Muscle layer of duodenum (tissue), 2 donors: ENCODE data around the gene RHOF.

Experiments
- H3K27ac ChIP-seq: one replicate; pipeline ENCODE4 v1.7.0; 2013; ENCODE audit warnings: mild to moderate bottlenecking, low read length
- H3K27me3 ChIP-seq: one replicate; pipeline ENCODE4 v1.7.0; 2013; ENCODE audit warnings: low read depth, mild to moderate bottlenecking, control low read depth, low read length
- H3K36me3 ChIP-seq, 2 donors: one replicate each; pipeline ENCODE4 v1.7.0; 2013; ENCODE audit warnings: low read length in 2 of 2, control low read depth in 1 of 2, mild to moderate bottlenecking in 1 of 2; ENCODE audit not compliant: insufficient read depth in 2 of 2, control insufficient read depth in 1 of 2
- H3K4me1 ChIP-seq, 2 donors: one replicate each; pipeline ENCODE4 v1.7.0; 2013; ENCODE audit warnings: low read length in 2 of 2, mild to moderate bottlenecking in 2 of 2, control low read depth in 1 of 2, moderate library complexity in 1 of 2; ENCODE audit not compliant: insufficient read depth in 2 of 2, control insufficient read depth in 1 of 2
- H3K4me3 ChIP-seq, 2 donors: one replicate each; pipeline ENCODE4 v1.7.0; 2013; ENCODE audit warnings: low read length in 2 of 2, low read depth in 1 of 2, mild to moderate bottlenecking in 1 of 2
- H3K9me3 ChIP-seq, 2 donors: one replicate each; pipeline ENCODE4 v1.7.0; 2013; ENCODE audit warnings: low read length in 2 of 2, control low read depth in 1 of 2, mild to moderate bottlenecking in 1 of 2; ENCODE audit not compliant: control insufficient read depth in 1 of 2
- donor health status: healthy.

RHOF gene

DNA sequence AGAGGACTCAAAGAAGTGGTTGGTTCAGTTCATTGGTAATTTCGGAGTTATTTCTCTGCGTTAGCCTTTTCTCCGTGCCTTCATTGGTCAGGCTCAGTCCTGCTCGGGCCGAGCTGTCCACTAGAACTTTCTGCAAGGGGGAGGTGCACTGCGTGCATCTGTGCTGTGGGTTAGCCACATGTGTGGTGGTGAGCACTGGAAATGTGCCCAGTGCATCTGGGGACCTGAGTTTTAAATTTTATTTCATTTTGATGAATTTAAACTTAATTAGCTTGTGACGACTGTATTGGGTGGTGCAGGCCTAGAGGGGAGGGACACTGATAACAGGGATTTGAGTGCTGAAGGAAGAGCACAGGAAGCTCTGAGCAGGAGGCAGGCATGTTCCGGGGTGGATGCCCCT lies 34.8 kb upstream of the RHOF start:
- Histone ChIP-seq H3K4me1 (peaks cover 0 to 9% of the 10 kb centered on the region in 2 donors), H3K9me3 (no peaks in the 10 kb centered on the region), H3K4me3 (no peak overlapping the region), H3K36me3 (peaks cover 43 to 76% of the 10 kb centered on the region in 2 donors), H3K27me3 (no peaks in the 10 kb centered on the region), H3K27ac (no peak overlapping the region)

DNA sequence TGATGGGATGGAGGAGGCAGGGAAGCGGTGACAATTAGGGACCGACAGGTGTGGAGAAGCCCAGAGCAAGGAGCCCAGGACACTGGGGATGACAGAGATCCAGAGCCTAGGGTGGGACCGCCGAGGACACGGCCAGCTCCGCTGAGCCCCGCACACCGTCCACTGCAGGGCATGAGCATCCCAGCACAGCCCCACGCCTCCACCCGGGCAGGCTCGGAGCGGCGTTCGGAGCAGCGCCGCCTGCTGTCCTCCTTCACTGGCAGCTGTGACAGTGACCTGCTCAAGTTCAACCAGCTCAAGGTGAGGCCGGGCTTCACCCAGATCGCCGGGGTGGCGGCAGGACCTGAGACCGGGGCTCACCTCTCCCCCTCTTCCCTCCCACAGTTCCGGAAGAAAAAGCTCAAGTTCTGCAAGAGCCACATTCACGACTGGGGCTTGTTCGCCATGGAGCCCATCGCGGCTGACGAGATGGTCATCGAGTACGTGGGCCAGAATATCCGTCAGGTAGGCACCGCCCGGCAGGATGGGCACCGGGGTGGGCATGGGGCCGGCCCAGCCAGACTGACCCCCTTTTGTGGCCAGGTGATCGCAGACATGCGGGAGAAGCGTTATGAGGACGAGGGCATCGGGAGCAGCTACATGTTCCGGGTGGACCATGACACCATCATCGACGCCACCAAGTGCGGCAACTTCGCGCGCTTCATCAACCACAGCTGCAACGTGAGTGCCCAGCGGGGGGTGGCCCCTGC lies 34.0 kb upstream of the RHOF start:
- H3K4me3 ChIP-seq = no peak overlapping the region
- no peaks in the 10 kb centered on the region for H3K27me3 ChIP-seq
- H3K27ac ChIP-seq = no peak overlapping the region
- peaks cover 43 to 83% of the 10 kb centered on the region in 2 donors for H3K36me3 ChIP-seq
- no peaks in the 10 kb centered on the region for H3K9me3 ChIP-seq
- peaks cover 0 to 9% of the 10 kb centered on the region in 2 donors for H3K4me1 ChIP-seq

DNA sequence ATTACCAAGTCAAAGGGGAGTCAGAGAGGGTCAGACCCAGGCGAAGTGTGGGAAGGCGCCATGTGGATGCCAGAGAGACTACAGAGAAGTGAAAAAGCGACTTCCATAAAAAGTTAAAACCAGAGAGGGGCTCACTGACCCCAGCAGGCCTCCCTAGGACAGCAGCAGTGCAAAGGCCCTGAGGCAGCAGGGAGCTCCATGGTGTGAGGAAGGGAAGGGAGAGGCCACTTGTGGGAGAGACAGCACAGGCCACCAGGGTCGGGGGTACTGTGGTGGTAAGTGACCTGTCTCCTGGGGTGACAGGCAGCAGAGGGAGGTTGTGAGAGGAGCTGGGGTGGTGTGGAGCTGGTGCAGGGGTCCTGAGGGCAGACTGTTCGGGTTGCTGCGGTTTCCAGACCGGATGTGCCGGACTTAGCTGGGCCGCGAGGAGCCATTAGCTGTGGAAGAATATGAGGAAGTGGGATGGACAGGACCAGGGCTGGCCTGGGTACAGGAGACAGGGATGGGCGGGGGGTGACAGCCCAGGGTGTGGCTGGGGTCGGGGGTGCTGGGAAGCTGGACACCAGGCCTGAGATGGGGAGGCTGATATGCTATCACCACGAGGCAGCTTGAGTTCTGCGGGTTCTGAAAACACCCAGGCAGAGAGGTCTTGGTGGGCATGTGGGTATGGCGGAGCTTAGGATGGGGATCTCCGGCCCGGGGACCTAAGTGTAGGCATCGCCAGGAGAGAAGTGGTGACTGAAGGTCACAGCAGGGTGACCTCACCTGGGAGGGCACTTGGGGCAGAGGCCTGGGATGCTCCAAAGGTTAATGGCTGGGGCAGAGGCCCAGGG lies 33.0 kb upstream of the RHOF start:
- Histone ChIP-seq H3K9me3 (no peaks in the 10 kb centered on the region), H3K4me3 (no peak overlapping the region), H3K4me1 (peaks cover 0 to 9% of the 10 kb centered on the region in 2 donors), H3K27ac (no peak overlapping the region), H3K36me3 (peaks cover 35 to 81% of the 10 kb centered on the region in 2 donors), H3K27me3 (no peaks in the 10 kb centered on the region)

DNA sequence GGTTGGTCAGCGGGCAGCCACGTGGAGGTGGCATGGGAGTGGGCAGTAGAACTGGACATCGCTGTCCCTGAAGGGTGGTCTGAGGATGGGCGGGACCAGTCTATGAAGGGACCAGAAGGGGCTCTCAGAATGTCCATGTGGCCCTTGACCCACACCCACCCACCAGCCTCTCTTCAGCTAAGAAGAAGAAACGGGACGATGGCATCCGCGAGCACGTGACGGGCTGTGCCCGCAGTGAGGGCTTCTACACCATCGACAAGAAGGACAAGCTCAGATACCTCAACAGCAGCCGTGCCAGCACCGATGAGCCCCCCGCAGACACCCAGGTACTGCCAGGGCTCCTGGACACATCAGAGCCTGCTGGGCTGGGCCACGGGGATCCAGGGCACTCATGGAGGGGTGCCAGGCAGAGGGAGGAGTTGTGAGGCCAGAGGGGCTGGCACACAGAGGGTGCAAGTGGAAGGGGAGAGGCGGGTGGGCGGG lies 31.6 kb upstream of the RHOF start:
- Histone ChIP-seq H3K36me3 (peaks cover 29 to 78% of the 10 kb centered on the region in 2 donors), H3K9me3 (no peaks in the 10 kb centered on the region), H3K27me3 (no peaks in the 10 kb centered on the region), H3K27ac (no peak overlapping the region), H3K4me3 (no peak overlapping the region), H3K4me1 (peaks cover 0 to 9% of the 10 kb centered on the region in 2 donors)

DNA sequence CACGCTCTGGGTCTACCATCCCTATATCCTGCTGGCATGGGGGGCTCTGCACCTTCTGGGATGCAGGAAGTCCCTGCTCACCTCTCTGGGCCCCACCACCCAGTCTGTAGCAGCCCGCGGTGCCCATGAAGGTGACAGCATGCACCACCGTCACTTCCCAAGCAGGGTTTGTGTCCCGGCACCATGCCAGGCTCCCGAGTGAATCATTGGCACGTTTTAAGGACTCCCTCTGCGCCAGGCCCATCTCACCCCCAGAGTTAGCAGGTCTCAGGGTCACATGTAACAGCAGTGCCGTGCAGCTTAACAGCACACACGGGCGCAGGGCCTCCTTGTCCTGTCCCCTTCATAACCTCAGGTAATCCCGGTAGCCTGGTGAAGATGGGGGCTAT lies 30.2 kb upstream of the RHOF start:
- H3K9me3 ChIP-seq = no peaks in the 10 kb centered on the region
- no peak overlapping the region for H3K27ac ChIP-seq
- peaks cover 39 to 79% of the 10 kb centered on the region in 2 donors for H3K36me3 ChIP-seq
- no peak overlapping the region for H3K4me3 ChIP-seq
- no peaks in the 10 kb centered on the region for H3K4me1 ChIP-seq
- no peaks in the 10 kb centered on the region for H3K27me3 ChIP-seq

DNA sequence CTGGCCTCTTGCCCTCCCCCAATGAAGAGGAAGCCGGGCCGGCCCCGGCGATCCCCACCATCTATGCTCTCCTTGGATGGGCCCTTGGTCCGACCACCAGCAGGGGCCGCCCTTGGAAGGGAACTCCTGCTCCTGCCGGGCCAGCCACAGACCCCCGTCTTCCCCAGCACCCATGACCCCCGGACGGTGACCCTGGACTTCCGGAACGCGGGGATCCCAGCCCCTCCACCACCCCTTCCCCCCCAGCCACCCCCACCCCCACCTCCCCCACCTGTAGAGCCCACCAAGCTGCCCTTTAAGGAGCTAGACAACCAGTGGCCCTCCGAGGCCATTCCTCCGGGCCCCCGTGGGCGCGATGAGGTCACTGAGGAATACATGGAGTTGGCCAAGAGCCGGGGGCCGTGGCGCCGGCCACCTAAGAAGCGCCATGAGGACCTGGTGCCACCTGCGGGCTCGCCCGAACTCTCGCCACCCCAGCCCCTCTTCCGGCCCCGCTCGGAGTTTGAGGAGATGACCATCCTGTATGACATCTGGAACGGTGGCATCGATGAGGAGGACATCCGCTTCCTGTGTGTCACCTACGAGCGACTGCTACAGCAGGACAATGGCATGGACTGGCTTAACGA lies 29.7 kb upstream of the RHOF start:
- Histone ChIP-seq H3K27ac (no peak overlapping the region), H3K36me3 (peaks cover 34 to 74% of the 10 kb centered on the region in 2 donors), H3K4me1 (no peaks in the 10 kb centered on the region), H3K9me3 (no peaks in the 10 kb centered on the region), H3K27me3 (no peaks in the 10 kb centered on the region), H3K4me3 (no peak overlapping the region)

DNA sequence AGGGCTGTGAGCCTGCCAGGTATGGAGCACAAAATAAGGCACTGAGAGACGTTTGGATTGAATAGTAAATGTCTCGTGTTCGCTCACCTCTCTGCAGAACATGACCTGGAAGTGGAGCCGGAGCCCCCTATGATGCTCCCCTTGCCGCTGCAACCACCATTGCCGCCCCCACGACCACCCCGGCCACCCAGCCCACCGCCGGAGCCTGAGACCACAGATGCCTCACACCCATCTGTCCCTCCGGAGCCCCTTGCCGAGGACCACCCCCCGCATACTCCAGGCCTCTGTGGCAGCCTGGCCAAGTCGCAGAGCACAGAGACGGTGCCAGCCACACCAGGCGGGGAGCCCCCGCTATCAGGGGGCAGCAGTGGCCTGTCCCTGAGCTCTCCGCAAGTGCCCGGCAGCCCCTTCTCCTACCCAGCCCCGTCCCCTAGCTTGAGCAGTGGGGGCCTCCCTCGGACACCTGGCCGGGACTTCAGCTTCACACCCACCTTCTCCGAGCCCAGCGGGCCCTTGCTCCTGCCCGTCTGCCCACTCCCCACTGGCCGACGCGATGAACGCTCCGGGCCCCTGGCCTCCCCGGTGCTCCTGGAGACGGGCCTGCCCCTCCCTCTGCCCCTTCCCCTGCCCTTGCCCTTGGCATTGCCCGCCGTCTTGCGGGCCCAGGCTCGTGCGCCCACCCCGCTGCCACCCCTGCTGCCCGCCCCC lies 29.1 kb upstream of the RHOF start:
- Histone ChIP-seq H3K4me1 (no peaks in the 10 kb centered on the region), H3K36me3 (peaks cover 34 to 74% of the 10 kb centered on the region in 2 donors), H3K9me3 (no peaks in the 10 kb centered on the region)

DNA sequence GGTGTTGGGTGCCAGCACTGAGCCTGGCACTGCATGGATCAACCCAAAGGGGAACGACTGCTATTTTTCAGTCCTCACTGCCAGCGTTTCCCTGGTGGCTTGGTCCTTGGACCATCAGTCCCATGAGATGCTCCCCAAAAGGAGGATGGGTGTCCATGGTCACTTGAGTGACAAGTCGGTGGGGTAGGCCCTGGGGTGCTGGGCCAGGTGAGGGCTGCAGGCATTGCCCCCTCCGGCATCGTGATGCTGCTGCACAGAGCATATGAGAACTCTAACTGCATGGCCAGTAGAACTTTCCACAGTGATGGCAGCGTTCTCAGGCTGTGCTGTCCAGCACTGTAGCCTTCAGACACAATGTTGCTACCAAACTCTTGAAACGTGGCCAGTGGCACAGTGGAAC lies 26.6 kb upstream of the RHOF start:
- H3K4me1 ChIP-seq = no peaks in the 10 kb centered on the region
- peaks cover 44 to 75% of the 10 kb centered on the region in 2 donors for H3K36me3 ChIP-seq
- H3K9me3 ChIP-seq = no peaks in the 10 kb centered on the region
- no peak overlapping the region for H3K4me3 ChIP-seq
- H3K27me3 ChIP-seq = no peaks in the 10 kb centered on the region
- H3K27ac ChIP-seq = no peak overlapping the region

More for the DNA sequence above, 29.1 kb upstream of the RHOF start:
- no peak overlapping the region for H3K4me3 ChIP-seq
- no peak overlapping the region for H3K27ac ChIP-seq
- H3K27me3 ChIP-seq = no peaks in the 10 kb centered on the region

DNA sequence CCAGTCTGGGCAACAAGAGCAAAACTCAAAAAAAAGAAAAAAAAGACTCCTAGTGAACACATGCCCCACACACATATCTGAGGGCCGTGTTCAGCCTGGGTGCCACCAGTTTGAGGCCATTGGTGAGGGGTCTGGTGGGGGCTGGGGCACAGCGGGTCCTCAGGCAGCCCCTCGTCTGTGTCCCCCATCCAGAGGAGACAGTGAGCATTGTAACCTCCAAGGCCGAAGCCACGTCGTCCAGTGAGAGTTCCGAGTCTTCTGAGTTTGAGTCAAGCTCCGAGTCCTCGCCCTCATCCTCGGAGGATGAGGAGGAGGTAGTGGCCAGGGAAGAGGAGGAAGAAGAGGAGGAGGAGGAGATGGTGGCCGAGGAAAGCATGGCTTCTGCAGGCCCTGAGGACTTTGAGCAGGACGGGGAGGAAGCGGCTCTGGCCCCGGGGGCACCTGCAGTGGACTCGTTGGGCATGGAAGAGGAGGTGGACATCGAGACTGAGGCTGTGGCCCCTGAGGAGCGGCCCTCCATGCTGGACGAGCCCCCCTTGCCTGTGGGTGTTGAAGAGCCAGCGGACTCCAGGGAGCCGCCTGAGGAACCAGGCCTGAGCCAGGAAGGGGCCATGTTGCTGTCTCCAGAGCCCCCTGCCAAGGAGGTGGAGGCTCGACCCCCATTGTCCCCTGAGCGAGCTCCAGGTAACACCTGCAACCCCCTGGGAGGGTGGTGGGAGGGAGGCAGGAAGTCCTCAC lies 25.9 kb upstream of the RHOF start:
- H3K4me1 ChIP-seq = no peaks in the 10 kb centered on the region
- H3K4me3 ChIP-seq = no peak overlapping the region
- H3K9me3 ChIP-seq = no peaks in the 10 kb centered on the region
- H3K27me3 ChIP-seq = no peaks in the 10 kb centered on the region
- H3K27ac ChIP-seq = no peak overlapping the region
- H3K36me3 ChIP-seq = peaks cover 44 to 80% of the 10 kb centered on the region in 2 donors

DNA sequence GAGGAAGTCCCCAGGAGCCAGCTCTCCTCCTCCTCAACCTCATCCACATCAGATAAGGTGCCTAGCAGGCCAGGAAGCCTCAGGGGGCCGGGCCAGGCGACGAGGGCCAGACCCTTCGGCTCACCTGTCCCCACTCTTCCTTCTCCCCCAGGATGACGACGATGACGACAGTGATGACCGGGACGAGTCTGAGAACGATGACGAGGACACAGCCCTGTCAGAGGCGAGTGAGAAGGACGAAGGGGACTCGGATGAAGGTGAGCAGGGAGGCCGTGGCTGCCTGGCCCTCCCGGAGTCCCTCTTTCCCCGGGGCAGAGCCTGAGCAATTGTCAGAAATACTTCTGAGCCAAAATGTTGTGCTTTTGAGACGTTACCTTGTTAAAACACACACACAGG lies 24.2 kb upstream of the RHOF start:
- peaks cover 40 to 77% of the 10 kb centered on the region in 2 donors for H3K36me3 ChIP-seq
- no peaks in the 10 kb centered on the region for H3K9me3 ChIP-seq
- peaks cover 7 to 13% of the 10 kb centered on the region in 2 donors for H3K4me1 ChIP-seq
- H3K27me3 ChIP-seq = no peaks in the 10 kb centered on the region
- no peak overlapping the region for H3K4me3 ChIP-seq
- H3K27ac ChIP-seq = no peak overlapping the region
